ENCODE results near the gene TMEM126B. TPM values are rescaled to one million over a fixed set of nuclear protein-coding genes. Genes with fewer than 3 reads are reported as not detected.
A peak's percentile ranks its signal among the peaks of the same experiment; 100 is the strongest.

The TMEM126B gene
- total RNA-seq, 1 experiment from 2014 or later: 74.0 TPM

GRCh38 chr11:85661972-85662664 lies 33.7 kb downstream of the TMEM126B start:
- no peak overlapping the region for H4K8ac ChIP-seq (replicated peaks; ENCODE audit: insufficient read length, low read depth, low read length)
- peak overlapping the region; percentile 98 to 100 for H3K4me3 Mint-ChIP-seq
- no peaks in the 10 kb centered on the region for H3K79me1 ChIP-seq (ENCODE audit: insufficient read depth, low read depth, low read length, poor library complexity, severe bottlenecking)
- DNase-seq: no peak
- H3K4me1 Mint-ChIP-seq: peaks cover 32 to 42% of the 10 kb centered on the region in 2 experiments
- H3K4ac ChIP-seq (ENCODE audit: low read depth, low read length): no peak overlapping the region
- peaks cover 26% of the 10 kb centered on the region for H3K79me2 ChIP-seq (ENCODE audit: insufficient read depth, low read length)
- no peaks in the 10 kb centered on the region for H3K9me3 ChIP-seq (ENCODE audit: control insufficient read depth, low read depth, low read length)
- no peak overlapping the region for H2BK20ac ChIP-seq (ENCODE audit: low read depth, low read length, poor library complexity, severe bottlenecking)
- no CpG with 5 or more reads among the region's 4 CpGs for WGBS (ENCODE audit: extremely low coverage, insufficient read length, low lambda C conversion rate)
- H2AFZ ChIP-seq (ENCODE audit: low read length): no peak overlapping the region
- peak overlapping the region; percentile 100 for H3K4me2 ChIP-seq (ENCODE audit: insufficient read depth, insufficient read length, low read length)
- no peak overlapping the region for H3K23ac ChIP-seq (ENCODE audit: insufficient read length, low read depth, low read length)
- no peak overlapping the region for H3T11ph ChIP-seq (ENCODE audit: low read length)
- H3K14ac ChIP-seq (ENCODE audit: insufficient read depth, low read length): no peak overlapping the region
- no peak overlapping the region for H4K91ac ChIP-seq (ENCODE audit: insufficient read length, low read depth, low read length)
- no peak overlapping the region for H3K56ac ChIP-seq (ENCODE audit: insufficient read length, low read depth, low read length)
- H3K27ac Mint-ChIP-seq: no peak overlapping the region
- no peak overlapping the region for H3K27ac ChIP-seq (ENCODE audit: insufficient read length, low read depth, low read length)
- peaks cover 41 to 66% (median 54%) of the 10 kb centered on the region in 3 experiments for H3K36me3 Mint-ChIP-seq (ENCODE audit: insufficient read depth in 1 of 3, low read depth in 3 of 3)
- TF ChIP-seq, protein P1, sequence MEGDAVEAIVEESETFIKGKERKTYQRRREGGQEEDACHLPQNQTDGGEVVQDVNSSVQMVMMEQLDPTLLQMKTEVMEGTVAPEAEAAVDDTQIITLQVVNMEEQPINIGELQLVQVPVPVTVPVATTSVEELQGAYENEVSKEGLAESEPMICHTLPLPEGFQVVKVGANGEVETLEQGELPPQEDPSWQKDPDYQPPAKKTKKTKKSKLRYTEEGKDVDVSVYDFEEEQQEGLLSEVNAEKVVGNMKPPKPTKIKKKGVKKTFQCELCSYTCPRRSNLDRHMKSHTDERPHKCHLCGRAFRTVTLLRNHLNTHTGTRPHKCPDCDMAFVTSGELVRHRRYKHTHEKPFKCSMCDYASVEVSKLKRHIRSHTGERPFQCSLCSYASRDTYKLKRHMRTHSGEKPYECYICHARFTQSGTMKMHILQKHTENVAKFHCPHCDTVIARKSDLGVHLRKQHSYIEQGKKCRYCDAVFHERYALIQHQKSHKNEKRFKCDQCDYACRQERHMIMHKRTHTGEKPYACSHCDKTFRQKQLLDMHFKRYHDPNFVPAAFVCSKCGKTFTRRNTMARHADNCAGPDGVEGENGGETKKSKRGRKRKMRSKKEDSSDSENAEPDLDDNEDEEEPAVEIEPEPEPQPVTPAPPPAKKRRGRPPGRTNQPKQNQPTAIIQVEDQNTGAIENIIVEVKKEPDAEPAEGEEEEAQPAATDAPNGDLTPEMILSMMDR (conservative IDR thresholded peaks at IDR 0.05): no peak
- H4K5ac ChIP-seq (ENCODE audit: insufficient read length, low read depth, low read length): no peak overlapping the region
- peaks cover 7% of the 10 kb centered on the region for H3K23me2 ChIP-seq (ENCODE audit: insufficient read length, low read depth, low read length, poor library complexity, severe bottlenecking)
- H4K20me1 ChIP-seq (ENCODE audit: control insufficient read depth, insufficient read depth, insufficient read length): no peaks in the 10 kb centered on the region
- no peak overlapping the region for H2BK15ac ChIP-seq (ENCODE audit: low read depth, low read length)
- no peak overlapping the region for H2BK12ac ChIP-seq (ENCODE audit: insufficient read length, low read depth, low read length)
- no peaks in the 10 kb centered on the region; a peak in 1 of 5 replicates for H3K9me3 Mint-ChIP-seq
- no peaks in the 10 kb centered on the region for H3K4me1 ChIP-seq (ENCODE audit: insufficient read depth, low read length)
- H3K27me3 Mint-ChIP-seq (ENCODE audit: low read depth): no peaks in the 10 kb centered on the region; the same call in 1 of the 2 replicates
- H2AK5ac ChIP-seq (ENCODE audit: insufficient read length, low read length): no peak overlapping the region
- no peak overlapping the region for H2BK5ac ChIP-seq (ENCODE audit: insufficient read length, low read length)
- H2BK120ac ChIP-seq (ENCODE audit: low read depth, low read length, poor library complexity, severe bottlenecking): no peak overlapping the region
- peak overlapping the region; percentile 75 for H3K9ac ChIP-seq (ENCODE audit: extremely low read depth, insufficient read length, low read length)
- H3K27me3 ChIP-seq (ENCODE audit: insufficient read depth, low read length): no peaks in the 10 kb centered on the region; the same call in 1 of the 2 replicates
- H3K18ac ChIP-seq (ENCODE audit: insufficient read length, low read depth, low read length): no peak overlapping the region

Data from H9 (cell line).